Muscle layer of colon (tissue), 2 donors: Measurements from ENCODE around the gene ADGRL2.

ENCODE experiments used
- H3K27ac ChIP-seq: one replicate; pipeline ENCODE4 v1.7.0; 2013; ENCODE audit warnings: low read depth, mild to moderate bottlenecking, low read length, moderate library complexity
- H3K27me3 ChIP-seq, 2 donors: one replicate each; pipeline ENCODE4 v1.7.0; 2013; ENCODE audit warnings: low read length in 2 of 2, mild to moderate bottlenecking in 2 of 2; ENCODE audit not compliant: insufficient read depth in 2 of 2, control insufficient read depth in 1 of 2
- H3K36me3 ChIP-seq: one replicate; pipeline ENCODE4 v1.7.0; 2013; ENCODE audit warnings: mild to moderate bottlenecking, low read length; ENCODE audit not compliant: insufficient read depth
- H3K4me1 ChIP-seq: one replicate; pipeline ENCODE4 v1.7.0; 2013; ENCODE audit warnings: mild to moderate bottlenecking, low read length; ENCODE audit not compliant: insufficient read depth
- H3K4me3 ChIP-seq, 2 donors: one replicate each; pipeline ENCODE4 v1.7.0; 2013; ENCODE audit warnings: low read length in 2 of 2, low read depth in 1 of 2, mild to moderate bottlenecking in 1 of 2, moderate library complexity in 1 of 2
- H3K9ac ChIP-seq: one replicate; pipeline ENCODE4 v1.7.0; 2013; ENCODE audit warnings: low read length
- H3K9me3 ChIP-seq: one replicate; pipeline ENCODE4 v1.7.0; 2013; ENCODE audit warnings: mild to moderate bottlenecking, low read length
- donor health status: abdominal sarcoma.
- donor health status: Adenocarcinoma of cecum.

ADGRL2 gene

DNA sequence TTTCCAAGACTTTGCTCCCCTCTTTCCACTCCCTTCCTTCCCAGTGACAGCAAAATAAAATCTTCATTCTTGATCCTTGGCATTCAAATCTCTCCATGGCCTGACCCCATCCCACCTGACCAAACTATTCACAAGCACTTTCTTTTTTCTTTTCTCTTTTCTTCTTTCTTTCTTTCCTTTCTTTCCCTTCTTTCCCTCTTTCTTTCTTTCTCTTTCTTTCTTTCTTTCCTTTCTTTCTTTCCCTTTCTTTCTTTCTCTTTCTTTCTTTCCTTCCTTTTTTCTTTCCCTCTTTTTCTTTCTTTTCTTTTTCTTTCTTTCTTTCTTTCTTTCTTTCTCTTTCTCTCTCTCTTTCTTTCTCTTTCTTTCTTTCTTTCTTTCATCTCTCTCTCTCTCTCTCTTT is 207.1 kb downstream of the ADGRL2 start:
- H3K9me3 ChIP-seq = no peaks in the 10 kb centered on the region
- no peak overlapping the region for H3K9ac ChIP-seq
- H3K36me3 ChIP-seq = no peaks in the 10 kb centered on the region
- no peak overlapping the region for H3K27ac ChIP-seq
- no peaks in the 10 kb centered on the region for H3K4me1 ChIP-seq
- no peaks in the 10 kb centered on the region for H3K27me3 ChIP-seq
- no peak overlapping the region for H3K4me3 ChIP-seq

- Histone ChIP-seq H3K27me3 (no peaks in the 10 kb centered on the region), H3K9me3 (no peaks in the 10 kb centered on the region), H3K4me3 (no peak overlapping the region), H3K36me3 (no peaks in the 10 kb centered on the region), H3K4me1 (no peaks in the 10 kb centered on the region), H3K27ac (no peak overlapping the region), H3K9ac (no peak overlapping the region)
These were observed 213.0 kb downstream of the ADGRL2 start for GRCh38 chr1:82013702-82014101.

GRCh38 chr1:82015444-82015843 is 214.7 kb downstream of the ADGRL2 start:
- Histone ChIP-seq H3K4me3 (no peak overlapping the region), H3K27ac (no peak overlapping the region), H3K9ac (no peak overlapping the region), H3K27me3 (no peaks in the 10 kb centered on the region), H3K4me1 (no peaks in the 10 kb centered on the region), H3K9me3 (no peaks in the 10 kb centered on the region), H3K36me3 (no peaks in the 10 kb centered on the region)

- H3K36me3 ChIP-seq = no peaks in the 10 kb centered on the region
- no peaks in the 10 kb centered on the region for H3K4me1 ChIP-seq
- no peaks in the 10 kb centered on the region for H3K27me3 ChIP-seq
- no peak overlapping the region for H3K4me3 ChIP-seq
- no peak overlapping the region for H3K9ac ChIP-seq
- no peaks in the 10 kb centered on the region for H3K9me3 ChIP-seq
- H3K27ac ChIP-seq = no peak overlapping the region
These were observed 217.6 kb downstream of the ADGRL2 start for GRCh38 chr1:82018319-82018718.

- no peaks in the 10 kb centered on the region for H3K4me1 ChIP-seq
- H3K27ac ChIP-seq = no peak overlapping the region
- H3K4me3 ChIP-seq = no peak overlapping the region
- H3K9ac ChIP-seq = no peak overlapping the region
- H3K9me3 ChIP-seq = no peaks in the 10 kb centered on the region
- H3K36me3 ChIP-seq = no peaks in the 10 kb centered on the region
- H3K27me3 ChIP-seq = no peaks in the 10 kb centered on the region
These were observed 218.8 kb downstream of the ADGRL2 start for GRCh38 chr1:82019508-82019907.

GRCh38 chr1:82030830-82031229 is 230.1 kb downstream of the ADGRL2 start:
- Histone ChIP-seq H3K4me1 (no peaks in the 10 kb centered on the region), H3K27ac (no peak overlapping the region), H3K27me3 (no peaks in the 10 kb centered on the region), H3K9me3 (no peaks in the 10 kb centered on the region), H3K36me3 (no peaks in the 10 kb centered on the region), H3K4me3 (no peak overlapping the region), H3K9ac (no peak overlapping the region)

DNA sequence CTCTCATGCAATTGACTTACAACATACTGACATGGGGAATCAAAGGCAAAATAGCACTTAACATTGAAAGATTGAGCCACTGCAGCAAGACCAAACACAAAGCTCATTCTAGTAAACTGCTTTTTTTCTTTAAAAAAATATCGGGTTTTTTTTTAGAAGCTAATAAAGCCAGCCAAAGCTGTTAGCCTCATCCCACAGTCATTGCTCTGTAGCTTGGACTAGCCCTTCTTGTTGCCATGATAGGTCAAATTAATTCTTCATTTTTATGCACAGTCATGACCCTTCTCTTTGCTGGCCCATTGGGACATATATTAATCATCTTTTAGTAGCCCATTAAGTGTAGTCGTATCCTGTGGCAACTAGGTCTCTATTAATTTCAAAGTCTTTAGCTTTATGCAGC is 231.3 kb downstream of the ADGRL2 start:
- H3K4me3 ChIP-seq = no peak overlapping the region
- H3K9me3 ChIP-seq = no peaks in the 10 kb centered on the region
- H3K27ac ChIP-seq = no peak overlapping the region
- no peak overlapping the region for H3K9ac ChIP-seq
- no peaks in the 10 kb centered on the region for H3K36me3 ChIP-seq
- H3K27me3 ChIP-seq = no peaks in the 10 kb centered on the region
- no peaks in the 10 kb centered on the region for H3K4me1 ChIP-seq

GRCh38 chr1:82034812-82035211 is 234.1 kb downstream of the ADGRL2 start:
- H3K36me3 ChIP-seq = no peaks in the 10 kb centered on the region
- no peaks in the 10 kb centered on the region for H3K4me1 ChIP-seq
- no peak overlapping the region for H3K27ac ChIP-seq
- H3K27me3 ChIP-seq = no peaks in the 10 kb centered on the region
- no peaks in the 10 kb centered on the region for H3K9me3 ChIP-seq
- H3K4me3 ChIP-seq = no peak overlapping the region
- H3K9ac ChIP-seq = no peak overlapping the region
